HCEC 1CT (cell line): Measurements from ENCODE around the gene FBXO3.
"Not testable (repeated sequence)": the region's sequence is repeated elsewhere in the genome, so short reads cannot be mapped to it uniquely, and the experiment has no call there.

Source experiments
- DNase-seq: peaks from one replicate; pipeline ENCODE4 v3.0.0-alpha.2; 2017

FBXO3 gene

GRCh38 chr11:33773987-33774735 lies at the start of gene FBXO3:
Gene FBXO3, minus strand, starts transcription at chr11:33774520. Its CDS starts 23 bp downstream, at chr11:33774497.
- DNase-seq = peak; percentile 53

GRCh38 chr11:33822981-33823380 lies 48.7 kb upstream of the FBXO3 start:
- not testable (repeated sequence) for DNase-seq

- DNase-seq = no peak
Observed at GRCh38 chr11:33819278-33820035, 45.1 kb upstream of the FBXO3 start.

- DNase-seq = peak; percentile 50
Observed at GRCh38 chr11:33808228-33808828, 34.0 kb upstream of the FBXO3 start.

- no peak for DNase-seq
Observed at GRCh38 chr11:33804471-33804870, 30.2 kb upstream of the FBXO3 start.

- peak; percentile 79 for DNase-seq
Observed at GRCh38 chr11:33802194-33802950, 28.1 kb upstream of the FBXO3 start.

- no peak for DNase-seq
Observed at GRCh38 chr11:33801821-33802193, 27.5 kb upstream of the FBXO3 start.

- no peak for DNase-seq
Observed at GRCh38 chr11:33797879-33798278, 23.6 kb upstream of the FBXO3 start.

GRCh38 chr11:33790040-33790439 lies 15.7 kb upstream of the FBXO3 start:
- DNase-seq = no peak

- not testable (repeated sequence) for DNase-seq
Observed at GRCh38 chr11:33788095-33788494, 13.8 kb upstream of the FBXO3 start.

- no peak for DNase-seq
Observed at GRCh38 chr11:33787076-33787475, 12.8 kb upstream of the FBXO3 start.

GRCh38 chr11:33785609-33786008 lies 11.3 kb upstream of the FBXO3 start:
- no peak for DNase-seq

- DNase-seq = peak; percentile 56
Observed at GRCh38 chr11:33779849-33780528, 5.7 kb upstream of the FBXO3 start.

- peak; percentile 29 for DNase-seq
Observed at GRCh38 chr11:33778675-33779074, 4.4 kb upstream of the FBXO3 start.

- no peak for DNase-seq
Observed at GRCh38 chr11:33777906-33778305, 3.6 kb upstream of the FBXO3 start.

- peak; percentile 2 for DNase-seq
Observed at GRCh38 chr11:33775832-33776470, 1.6 kb upstream of the FBXO3 start.

- no peak for DNase-seq
Observed at GRCh38 chr11:33775467-33775807, 1.1 kb upstream of the FBXO3 start.

GRCh38 chr11:33774736-33775466 lies 581 bp upstream of the FBXO3 start:
- peak; percentile 2 for DNase-seq

GRCh38 chr11:33773404-33773986 lies 825 bp downstream of the FBXO3 start:
- no peak for DNase-seq

- no peak for DNase-seq
Observed at GRCh38 chr11:33772870-33773269, 1.4 kb downstream of the FBXO3 start.

GRCh38 chr11:33772300-33772699 lies 2.0 kb downstream of the FBXO3 start:
- DNase-seq = no peak
